ENCODE results near the gene PTPRN2. TPM values are rescaled to one million over a fixed set of nuclear protein-coding genes. Genes with fewer than 3 reads are reported as not detected.

PTPRN2 gene
- total and polyA plus RNA-seq, 9 of the 15 experiments (the other 6 are each of a cell fraction or from before 2014, with no cell fraction given) = not detected

DNA sequence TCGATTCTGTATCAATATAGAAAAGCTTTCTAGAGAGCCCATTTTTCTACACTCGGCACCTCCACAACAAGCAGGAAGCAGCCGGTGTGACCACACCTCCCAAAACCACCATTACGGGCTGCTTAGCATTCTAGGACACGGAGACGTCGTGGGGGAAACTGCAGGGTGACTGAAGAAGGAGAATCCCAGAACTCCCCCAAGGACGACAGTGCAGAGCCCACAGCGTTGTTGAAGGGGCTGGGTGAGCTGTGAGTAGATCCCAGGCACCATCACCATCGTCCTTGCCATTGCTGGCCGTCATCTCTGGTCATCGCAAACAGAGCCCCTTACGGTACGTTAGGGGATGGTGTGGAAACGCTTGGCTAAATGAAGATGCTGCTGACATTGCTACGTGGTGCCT, 351.8 kb downstream of the PTPRN2 start (continued):
- TF ChIP-seq, protein P1, sequence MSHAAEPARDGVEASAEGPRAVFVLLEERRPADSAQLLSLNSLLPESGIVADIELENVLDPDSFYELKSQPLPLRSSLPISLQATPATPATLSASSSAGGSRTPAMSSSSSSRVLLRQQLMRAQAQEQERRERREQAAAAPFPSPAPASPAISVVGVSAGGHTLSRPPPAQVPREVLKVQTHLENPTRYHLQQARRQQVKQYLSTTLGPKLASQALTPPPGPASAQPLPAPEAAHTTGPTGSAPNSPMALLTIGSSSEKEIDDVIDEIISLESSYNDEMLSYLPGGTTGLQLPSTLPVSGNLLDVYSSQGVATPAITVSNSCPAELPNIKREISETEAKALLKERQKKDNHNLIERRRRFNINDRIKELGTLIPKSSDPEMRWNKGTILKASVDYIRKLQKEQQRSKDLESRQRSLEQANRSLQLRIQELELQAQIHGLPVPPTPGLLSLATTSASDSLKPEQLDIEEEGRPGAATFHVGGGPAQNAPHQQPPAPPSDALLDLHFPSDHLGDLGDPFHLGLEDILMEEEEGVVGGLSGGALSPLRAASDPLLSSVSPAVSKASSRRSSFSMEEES (CRISPR knock-in tag; IDR thresholded peaks at IDR 0.05) = no peak
- TF ChIP-seq BCL6 (CRISPR knock-in tag; IDR thresholded peaks at IDR 0.05) (no peak), MTA3 (IDR thresholded peaks at IDR 0.05; ENCODE audit: borderline replicate concordance) (no peak), MTF1 (CRISPR knock-in tag; IDR thresholded peaks at IDR 0.05; ENCODE audit: borderline replicate concordance) (no peak), KDM5B (IDR thresholded peaks at IDR 0.05; ENCODE audit: insufficient replicate concordance, low read depth, low read length) (no peak), KLF1 (tag; IDR thresholded peaks at IDR 0.05) (no peak), ZC3H11A (IDR thresholded peaks at IDR 0.05; ENCODE audit: low read depth, low read length) (no peak), PCBP1 (IDR thresholded peaks at IDR 0.05; ENCODE audit: low read depth, low read length, poor library complexity, severe bottlenecking) (no peak)
- TF ChIP-seq, protein P2, sequence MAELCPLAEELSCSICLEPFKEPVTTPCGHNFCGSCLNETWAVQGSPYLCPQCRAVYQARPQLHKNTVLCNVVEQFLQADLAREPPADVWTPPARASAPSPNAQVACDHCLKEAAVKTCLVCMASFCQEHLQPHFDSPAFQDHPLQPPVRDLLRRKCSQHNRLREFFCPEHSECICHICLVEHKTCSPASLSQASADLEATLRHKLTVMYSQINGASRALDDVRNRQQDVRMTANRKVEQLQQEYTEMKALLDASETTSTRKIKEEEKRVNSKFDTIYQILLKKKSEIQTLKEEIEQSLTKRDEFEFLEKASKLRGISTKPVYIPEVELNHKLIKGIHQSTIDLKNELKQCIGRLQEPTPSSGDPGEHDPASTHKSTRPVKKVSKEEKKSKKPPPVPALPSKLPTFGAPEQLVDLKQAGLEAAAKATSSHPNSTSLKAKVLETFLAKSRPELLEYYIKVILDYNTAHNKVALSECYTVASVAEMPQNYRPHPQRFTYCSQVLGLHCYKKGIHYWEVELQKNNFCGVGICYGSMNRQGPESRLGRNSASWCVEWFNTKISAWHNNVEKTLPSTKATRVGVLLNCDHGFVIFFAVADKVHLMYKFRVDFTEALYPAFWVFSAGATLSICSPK (IDR thresholded peaks at IDR 0.05; ENCODE audit: borderline replicate concordance) = no peak
- TF ChIP-seq, protein P3, sequence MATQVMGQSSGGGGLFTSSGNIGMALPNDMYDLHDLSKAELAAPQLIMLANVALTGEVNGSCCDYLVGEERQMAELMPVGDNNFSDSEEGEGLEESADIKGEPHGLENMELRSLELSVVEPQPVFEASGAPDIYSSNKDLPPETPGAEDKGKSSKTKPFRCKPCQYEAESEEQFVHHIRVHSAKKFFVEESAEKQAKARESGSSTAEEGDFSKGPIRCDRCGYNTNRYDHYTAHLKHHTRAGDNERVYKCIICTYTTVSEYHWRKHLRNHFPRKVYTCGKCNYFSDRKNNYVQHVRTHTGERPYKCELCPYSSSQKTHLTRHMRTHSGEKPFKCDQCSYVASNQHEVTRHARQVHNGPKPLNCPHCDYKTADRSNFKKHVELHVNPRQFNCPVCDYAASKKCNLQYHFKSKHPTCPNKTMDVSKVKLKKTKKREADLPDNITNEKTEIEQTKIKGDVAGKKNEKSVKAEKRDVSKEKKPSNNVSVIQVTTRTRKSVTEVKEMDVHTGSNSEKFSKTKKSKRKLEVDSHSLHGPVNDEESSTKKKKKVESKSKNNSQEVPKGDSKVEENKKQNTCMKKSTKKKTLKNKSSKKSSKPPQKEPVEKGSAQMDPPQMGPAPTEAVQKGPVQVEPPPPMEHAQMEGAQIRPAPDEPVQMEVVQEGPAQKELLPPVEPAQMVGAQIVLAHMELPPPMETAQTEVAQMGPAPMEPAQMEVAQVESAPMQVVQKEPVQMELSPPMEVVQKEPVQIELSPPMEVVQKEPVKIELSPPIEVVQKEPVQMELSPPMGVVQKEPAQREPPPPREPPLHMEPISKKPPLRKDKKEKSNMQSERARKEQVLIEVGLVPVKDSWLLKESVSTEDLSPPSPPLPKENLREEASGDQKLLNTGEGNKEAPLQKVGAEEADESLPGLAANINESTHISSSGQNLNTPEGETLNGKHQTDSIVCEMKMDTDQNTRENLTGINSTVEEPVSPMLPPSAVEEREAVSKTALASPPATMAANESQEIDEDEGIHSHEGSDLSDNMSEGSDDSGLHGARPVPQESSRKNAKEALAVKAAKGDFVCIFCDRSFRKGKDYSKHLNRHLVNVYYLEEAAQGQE (IDR thresholded peaks at IDR 0.05; ENCODE audit: borderline replicate concordance) = no peak
- TF ChIP-seq, protein P3 (CRISPR knock-in tag; IDR thresholded peaks at IDR 0.05; ENCODE audit: low read depth) = no peak
- TF ChIP-seq, protein P4, sequence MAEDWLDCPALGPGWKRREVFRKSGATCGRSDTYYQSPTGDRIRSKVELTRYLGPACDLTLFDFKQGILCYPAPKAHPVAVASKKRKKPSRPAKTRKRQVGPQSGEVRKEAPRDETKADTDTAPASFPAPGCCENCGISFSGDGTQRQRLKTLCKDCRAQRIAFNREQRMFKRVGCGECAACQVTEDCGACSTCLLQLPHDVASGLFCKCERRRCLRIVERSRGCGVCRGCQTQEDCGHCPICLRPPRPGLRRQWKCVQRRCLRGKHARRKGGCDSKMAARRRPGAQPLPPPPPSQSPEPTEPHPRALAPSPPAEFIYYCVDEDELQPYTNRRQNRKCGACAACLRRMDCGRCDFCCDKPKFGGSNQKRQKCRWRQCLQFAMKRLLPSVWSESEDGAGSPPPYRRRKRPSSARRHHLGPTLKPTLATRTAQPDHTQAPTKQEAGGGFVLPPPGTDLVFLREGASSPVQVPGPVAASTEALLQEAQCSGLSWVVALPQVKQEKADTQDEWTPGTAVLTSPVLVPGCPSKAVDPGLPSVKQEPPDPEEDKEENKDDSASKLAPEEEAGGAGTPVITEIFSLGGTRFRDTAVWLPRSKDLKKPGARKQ (CRISPR knock-in tag; IDR thresholded peaks at IDR 0.05) = no peak
- TF ChIP-seq, protein P5, sequence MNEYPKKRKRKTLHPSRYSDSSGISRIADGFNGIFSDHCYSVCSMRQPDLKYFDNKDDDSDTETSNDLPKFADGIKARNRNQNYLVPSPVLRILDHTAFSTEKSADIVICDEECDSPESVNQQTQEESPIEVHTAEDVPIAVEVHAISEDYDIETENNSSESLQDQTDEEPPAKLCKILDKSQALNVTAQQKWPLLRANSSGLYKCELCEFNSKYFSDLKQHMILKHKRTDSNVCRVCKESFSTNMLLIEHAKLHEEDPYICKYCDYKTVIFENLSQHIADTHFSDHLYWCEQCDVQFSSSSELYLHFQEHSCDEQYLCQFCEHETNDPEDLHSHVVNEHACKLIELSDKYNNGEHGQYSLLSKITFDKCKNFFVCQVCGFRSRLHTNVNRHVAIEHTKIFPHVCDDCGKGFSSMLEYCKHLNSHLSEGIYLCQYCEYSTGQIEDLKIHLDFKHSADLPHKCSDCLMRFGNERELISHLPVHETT (CRISPR knock-in tag; conservative IDR thresholded peaks at IDR 0.05 in 1 of 2, IDR thresholded peaks at IDR 0.05 in 1 of 2) = no peak
